HG03571 (cell line): ENCODE measurements around the gene MTCL1.

Experiments used
- ATAC-seq: cut with Tn5 transposase; IDR thresholded peaks from one replicate; pipeline ENCODE4 v1.9.1; 2021; ENCODE audit not compliant: unreplicated experiment

Gene MTCL1

GRCh38 chr18:8709248-8710059 lies 4.1 kb downstream of the MTCL1 start:
- ATAC-seq = no peak

GRCh38 chr18:8711736-8712135 lies 6.4 kb downstream of the MTCL1 start:
- no peak for ATAC-seq

- ATAC-seq = no peak
These were observed 8.3 kb downstream of the MTCL1 start for GRCh38 chr18:8713691-8714090.

DNA sequence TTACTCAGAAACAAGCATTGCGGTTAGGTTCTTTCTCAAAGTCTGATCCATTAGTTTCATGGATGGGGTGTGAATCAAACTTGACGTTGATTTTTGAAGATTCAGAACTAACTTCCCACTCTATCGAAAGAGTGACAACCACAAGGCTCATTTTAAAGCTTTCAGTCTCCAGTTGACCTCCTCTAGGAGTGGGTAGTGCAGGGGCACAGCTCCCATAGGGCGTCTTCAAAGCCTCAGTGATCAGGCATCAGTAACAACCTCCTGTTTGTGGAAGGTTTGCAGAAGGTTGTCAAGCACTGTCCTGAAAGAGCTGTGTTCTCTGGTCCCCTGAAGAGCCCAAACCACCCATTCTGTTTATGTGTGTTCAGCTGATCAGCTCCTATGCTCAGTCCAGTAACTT lies 10.2 kb downstream of the MTCL1 start:
- ATAC-seq = no peak

GRCh38 chr18:8717011-8717770 lies 11.8 kb downstream of the MTCL1 start:
- no peak for ATAC-seq

DNA sequence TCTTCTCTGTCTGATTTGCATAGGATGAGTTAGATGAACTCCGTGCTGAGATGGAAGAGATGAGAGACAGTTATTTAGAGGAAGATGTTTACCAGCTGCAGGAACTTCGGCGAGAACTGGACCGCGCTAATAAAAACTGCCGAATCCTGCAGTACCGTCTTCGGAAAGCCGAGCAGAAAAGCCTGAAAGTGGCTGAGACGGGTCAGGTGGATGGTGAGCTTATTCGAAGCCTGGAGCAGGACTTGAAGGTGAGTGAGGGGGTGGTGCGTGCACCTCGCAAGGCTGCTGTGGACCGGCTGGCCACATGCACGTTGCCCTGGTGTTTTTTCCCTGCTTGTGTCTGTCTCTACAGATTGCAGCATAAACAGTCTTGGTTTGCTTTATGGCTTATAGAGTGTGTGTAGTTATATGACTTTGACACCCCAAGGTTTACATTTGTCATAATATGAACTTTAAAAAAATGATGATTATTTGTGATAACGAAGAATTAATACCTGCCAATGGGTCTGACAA lies 13.1 kb downstream of the MTCL1 start:
- no peak for ATAC-seq

DNA sequence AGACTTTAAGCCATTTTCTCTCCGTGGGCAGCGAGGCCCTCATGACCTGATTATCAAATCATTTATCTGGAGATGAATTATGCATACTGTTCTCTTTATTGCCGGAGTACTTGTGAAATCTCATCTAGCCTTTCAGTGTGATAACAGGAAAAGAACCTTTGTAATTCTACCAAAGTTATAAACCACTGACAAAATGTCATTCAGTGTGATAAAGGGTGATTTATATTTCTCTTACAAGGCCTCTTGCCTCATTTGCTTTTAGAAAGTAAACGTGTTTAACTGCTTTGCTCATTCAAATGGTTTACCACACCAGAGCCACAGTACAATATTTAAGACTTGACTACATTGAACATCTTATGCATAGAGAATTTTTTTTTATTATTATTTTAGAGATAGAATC lies 13.8 kb downstream of the MTCL1 start:
- no peak for ATAC-seq

GRCh38 chr18:8720141-8720540 lies 14.8 kb downstream of the MTCL1 start:
- no peak for ATAC-seq

DNA sequence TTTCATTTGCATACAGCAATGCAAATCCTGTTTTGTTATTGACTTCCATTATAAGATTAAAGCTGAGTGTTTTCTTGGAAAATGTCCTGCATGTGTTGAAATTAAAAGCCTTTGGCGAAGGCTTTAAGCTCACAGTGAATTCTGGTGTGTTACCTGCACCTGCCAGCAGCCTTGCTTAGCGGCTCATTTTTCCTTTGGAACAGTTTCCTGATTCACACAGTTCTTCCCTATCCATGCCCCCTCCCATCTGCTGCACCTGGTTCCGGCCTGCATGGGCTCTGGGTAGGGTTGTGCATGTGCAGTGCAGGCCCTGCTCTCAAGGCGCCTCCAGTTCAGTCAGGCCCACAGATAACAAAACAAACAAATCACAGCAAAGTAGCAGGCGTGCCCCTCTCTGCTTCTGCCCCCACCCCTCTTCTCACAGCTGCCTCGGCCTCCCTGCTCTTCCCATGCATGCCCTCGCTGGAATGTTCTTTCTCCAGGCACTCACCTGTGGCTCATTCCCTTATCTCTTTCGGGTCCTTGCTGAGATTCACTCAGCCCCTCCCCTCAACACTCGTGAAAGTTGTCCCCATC lies 15.8 kb downstream of the MTCL1 start:
- ATAC-seq = no peak

GRCh38 chr18:8721716-8722115 lies 16.4 kb downstream of the MTCL1 start:
- no peak for ATAC-seq

- ATAC-seq = no peak
These were observed 17.8 kb downstream of the MTCL1 start for GRCh38 chr18:8722946-8723820.

DNA sequence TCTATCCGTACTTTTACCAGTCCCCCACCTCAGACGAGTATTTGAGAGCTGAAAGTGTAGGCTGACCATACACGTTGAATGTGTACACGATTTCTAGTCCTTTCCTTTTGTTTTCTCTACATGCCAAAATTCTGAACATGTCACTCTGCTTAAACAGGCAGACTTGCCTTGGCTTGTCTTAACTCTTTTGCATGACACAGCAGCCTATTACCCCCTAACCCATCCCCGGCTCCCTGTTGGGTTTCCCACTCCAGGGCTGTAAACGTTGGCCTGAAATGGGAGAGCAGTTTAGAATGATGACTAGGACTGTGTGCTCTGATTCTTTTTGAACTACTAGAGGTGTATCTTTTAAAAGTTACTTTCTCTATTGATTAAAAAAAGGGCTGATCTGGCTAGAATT lies 19.1 kb downstream of the MTCL1 start:
- no peak for ATAC-seq

GRCh38 chr18:8726281-8726680 lies 20.9 kb downstream of the MTCL1 start:
- ATAC-seq = no peak

DNA sequence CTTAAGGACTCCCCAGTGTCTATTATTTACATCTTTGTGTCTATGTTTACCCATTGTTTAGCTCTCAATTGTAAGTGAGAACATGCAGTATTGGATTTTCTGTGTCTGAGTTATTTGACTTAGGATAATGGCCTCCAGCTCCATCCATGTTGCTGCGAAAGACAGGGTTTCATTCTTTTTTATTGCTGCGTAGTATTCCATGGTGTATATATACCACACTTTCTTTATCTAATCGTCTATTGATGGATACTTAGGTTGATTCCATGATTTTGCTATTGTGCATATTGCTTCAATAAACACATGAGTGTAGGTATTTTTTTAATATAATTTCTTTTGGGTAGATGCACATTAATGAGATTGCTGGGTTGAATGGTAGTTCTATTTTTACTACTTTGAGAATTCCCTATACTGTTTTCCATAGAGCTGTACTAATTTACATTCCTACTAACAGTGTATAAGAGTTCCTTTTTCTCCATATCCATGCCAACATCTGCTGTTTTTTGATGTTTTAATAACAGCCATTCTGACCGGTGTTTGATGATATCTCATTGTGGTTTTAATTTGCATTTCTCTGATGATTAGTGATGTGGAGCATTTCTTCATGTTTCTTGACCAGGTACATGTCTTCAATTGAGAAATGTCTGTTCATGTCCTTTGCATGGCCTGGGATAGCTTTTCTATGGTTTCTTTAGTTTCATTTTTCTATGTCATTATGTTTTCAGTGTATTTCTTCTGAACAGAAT lies 21.8 kb downstream of the MTCL1 start:
- no peak for ATAC-seq

- no peak for ATAC-seq
These were observed 24.9 kb downstream of the MTCL1 start for GRCh38 chr18:8730080-8730827.

DNA sequence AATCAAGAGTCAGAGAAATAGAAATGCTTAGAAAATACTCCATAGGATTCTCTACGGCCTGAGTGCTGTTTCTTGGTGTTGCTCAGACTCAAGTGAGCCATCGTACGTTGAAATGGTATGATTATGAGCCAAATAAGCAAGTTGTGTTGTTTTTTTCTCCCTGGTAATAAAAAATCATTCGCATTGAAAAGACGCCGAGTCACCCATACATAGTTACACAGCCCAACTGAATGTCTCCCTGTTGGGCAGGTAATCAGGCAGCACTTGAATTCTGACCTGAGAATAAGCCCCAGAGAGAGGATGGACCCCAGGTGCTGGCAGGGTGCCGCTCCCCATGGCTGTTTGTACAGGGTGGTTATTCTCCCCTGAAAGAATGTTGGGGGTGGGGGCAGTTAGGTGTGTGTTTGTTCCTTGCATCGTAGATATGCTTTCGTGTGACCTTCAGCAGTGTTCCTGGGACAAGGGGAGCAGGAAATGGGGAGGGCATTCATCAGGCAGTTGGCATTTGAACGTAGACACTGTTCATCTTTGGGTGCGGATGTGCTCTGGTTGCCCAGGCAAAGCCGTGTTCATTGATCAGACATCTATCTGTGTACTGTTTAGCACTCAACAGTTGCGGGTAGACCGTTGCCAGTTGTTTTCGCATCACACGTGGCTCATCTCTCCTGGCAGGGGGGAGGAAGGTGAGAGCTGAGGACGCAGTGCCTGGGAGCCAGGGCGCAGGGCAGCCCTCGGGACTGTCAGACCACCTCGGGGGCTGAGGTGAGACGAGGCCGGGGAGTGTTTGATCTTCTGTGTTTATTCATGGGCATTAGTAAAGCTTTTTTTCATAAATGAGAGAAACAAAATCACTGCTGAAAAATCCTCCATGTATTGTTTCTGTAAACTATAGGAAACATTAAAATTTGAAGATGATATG lies 27.3 kb downstream of the MTCL1 start:
- no peak for ATAC-seq

- ATAC-seq = no peak
These were observed 29.1 kb downstream of the MTCL1 start for GRCh38 chr18:8734496-8734895.

DNA sequence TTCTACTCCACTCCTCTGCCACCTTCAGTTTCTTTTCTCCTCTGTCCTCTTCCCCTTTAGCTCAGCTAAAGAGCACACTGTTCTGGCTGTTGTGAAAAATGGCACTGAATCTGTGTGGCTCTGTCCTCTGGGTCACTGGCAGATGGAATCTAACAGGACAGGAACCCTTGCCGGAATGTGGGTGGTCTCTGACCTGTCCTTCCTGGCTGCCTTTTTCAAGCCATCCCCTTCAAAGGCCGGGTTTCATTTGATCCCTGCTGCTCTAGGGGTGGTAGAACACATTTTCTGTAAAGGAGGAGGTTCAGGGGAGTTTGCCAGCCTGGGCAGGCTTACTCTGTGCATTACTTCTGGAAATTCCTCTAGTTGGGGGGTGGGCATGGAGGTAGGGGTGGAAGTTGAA lies 29.9 kb downstream of the MTCL1 start:
- no peak for ATAC-seq
